HTERT RPE-1 (cell line): Measurements from ENCODE around the gene CD47.

Experiments used
- in situ Hi-C: fragments of 300-500 bp; cut with MboI; formaldehyde crosslinking; loops from 4 replicates; pipeline ENCODE4 v1.14.3; 2020; ENCODE audit warnings: low sequenced_read_pairs

The CD47 gene

DNA sequence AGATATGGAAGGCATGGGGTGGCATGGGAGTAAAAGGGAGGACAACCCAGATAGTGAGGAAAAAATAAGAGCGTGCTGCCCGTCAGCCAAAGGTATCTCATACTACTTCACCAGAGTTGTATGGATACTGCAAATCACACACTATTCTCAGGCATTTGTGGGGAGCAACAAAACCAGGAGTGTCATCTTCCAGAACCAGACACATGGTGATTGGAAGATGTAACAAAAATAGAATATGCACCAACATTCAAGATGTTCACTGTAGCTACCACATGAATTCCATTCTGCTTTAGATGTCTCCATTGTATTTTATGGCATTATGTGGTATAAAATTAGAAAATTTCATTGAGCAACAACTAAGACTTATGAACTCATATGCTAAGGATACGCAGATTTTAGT is 34.9 kb downstream of the CD47 start:
- in situ Hi-C loops: no loop called here

DNA sequence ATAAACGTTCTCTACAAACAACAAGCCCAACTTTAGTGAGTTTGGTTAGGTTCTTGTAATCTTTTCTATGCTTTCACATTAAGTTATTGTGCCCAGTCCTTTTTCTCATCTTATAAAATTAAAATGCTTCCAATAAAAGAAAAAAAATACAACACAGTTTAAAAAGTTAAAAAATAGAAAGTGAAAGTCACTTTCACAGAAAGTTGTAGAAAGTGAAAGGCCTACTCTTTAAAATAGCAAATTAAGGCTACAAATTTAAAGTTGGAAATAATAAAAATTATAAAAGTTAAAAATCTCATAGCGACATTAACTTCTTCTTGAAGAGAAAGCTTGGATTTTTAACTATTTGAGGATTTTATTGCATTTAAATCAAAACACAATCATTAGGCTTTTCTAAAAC is 35.9 kb downstream of the CD47 start:
- in situ Hi-C loops: no loop called here

DNA sequence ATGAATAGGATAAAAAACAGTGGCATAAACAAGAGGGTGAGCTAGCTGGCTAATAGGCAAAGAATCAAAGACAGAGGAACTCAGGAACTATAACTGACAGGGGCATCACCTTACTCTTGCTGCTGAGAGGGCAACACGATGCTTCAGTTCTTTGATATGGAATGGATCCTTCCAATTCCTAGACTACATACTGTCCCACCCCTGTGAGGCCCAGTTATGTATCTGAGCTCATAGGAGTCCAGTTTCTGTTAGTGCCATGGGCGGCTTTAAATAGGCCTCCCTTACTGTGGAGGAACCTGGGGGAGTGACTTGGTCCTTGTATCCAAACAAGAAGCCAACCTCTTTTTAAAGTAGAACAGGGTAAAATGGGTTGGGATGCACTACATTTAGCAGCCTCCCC is 37.3 kb downstream of the CD47 start:
- in situ Hi-C loops: no loop called here

DNA sequence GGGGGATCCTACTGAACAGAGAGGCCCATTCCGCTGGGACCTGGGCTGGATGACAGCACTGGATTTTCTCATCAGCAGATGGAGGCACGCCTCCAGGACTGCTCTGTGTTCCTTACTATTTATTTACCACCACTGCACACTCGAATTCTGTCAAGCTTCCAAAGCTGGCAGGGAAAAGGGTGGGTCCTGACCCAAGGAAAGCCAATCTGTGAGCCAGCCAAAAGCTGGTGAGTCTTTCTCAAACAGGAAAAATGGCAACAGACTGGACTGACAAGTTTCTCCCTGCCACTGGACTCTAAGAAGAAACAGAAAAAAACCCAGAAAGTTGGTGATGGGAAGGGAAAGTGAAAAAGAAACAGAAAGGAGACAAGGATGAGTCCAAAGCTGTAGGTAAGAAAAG is 37.8 kb downstream of the CD47 start:
- in situ Hi-C loops: no loop called here

DNA sequence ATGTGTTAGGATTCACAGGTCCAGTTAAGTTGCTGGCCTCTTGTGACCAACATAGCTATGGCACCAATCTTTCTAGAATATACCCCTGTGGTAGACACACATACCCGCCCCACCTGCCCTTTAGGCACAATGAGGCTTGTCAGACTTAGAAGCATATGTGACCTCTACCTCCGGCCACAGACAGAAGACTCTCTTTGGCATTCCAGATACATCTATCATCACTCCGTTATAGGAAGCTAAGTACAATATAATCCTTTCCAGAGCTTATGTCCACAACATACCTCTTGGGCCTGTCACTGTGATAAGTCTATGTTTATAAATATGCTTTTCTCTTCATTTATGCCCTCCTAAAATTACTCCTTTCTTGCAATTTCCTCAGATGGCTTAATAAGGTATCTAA is 39.8 kb downstream of the CD47 start:
- in situ Hi-C loops: no loop called here

DNA sequence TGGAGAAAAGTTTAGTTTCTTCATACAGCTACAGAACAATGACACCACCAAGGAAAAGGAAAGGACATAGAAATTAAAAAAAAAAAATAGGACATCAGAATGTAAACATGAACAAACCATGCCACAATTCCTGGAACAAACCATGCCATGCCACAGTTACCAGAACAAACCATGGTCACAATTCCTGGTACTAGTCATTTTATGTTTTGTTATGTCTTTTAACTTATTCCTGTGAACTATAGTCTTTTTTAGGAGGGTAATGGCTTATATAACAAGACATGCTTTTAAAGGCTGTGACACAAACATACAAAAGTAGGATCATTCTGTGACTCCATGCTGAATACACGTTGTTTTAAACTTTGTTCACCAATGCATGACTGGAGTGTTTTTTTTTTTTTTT is 42.8 kb downstream of the CD47 start:
- in situ Hi-C loops: no loop called here

DNA sequence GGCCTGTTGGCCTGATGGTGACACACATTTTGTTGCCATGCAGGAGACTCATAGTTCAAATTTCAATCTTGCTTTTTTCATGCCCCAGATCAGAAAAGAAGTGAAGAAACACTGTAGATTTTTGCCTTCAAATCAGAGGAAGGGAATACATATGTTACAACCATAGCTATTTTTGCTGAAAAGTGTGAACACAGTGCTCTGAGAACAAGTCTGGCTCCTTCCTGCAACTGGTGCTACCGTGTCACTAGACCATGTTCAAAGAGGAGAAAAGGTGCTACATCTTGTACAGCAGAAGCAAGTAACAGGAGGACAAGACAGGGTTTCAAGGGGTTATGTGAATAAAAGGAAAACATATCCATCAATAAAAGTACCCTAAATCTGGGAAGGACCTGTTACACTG is 44.6 kb downstream of the CD47 start:
- in situ Hi-C loops: no loop called here

DNA sequence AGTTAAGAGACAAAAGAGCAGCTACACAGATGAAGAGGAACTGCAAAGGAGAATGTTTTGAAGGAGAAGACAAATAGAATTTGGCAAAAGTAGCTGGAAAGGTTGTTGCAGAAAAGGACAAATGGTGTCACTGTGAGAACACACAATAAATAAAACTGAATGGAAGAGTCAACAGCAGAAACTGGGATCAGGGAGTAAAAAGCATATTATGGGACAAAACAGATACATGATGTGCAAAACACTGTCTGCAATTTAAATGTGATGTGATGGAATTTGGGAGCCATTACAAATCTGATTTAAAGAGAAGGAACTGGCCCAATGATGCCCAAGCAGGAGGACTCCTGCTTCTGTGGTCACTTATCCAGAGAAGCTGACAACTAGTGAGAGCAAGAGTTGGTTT is 46.1 kb downstream of the CD47 start:
- in situ Hi-C loops: no loop called here

DNA sequence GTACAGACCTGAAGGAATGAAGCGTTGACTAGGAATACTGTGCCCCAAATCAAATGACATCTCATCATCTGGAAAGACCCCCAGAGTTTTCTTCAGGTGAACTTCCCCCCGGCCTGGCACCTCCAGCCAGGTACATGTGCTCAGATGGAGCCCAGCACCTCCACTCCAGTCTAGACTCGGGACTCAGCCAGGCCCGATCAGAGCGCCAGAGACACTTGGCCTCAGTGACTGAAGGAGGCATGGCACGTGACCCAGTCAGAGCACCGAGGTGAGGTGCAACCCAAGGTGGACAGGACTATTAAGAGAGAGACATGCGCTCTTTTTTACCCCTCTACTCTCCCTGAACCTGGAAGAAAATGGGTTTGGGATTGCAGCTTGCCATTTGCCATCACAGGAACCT is 48.5 kb downstream of the CD47 start:
- in situ Hi-C loops: no loop called here

DNA sequence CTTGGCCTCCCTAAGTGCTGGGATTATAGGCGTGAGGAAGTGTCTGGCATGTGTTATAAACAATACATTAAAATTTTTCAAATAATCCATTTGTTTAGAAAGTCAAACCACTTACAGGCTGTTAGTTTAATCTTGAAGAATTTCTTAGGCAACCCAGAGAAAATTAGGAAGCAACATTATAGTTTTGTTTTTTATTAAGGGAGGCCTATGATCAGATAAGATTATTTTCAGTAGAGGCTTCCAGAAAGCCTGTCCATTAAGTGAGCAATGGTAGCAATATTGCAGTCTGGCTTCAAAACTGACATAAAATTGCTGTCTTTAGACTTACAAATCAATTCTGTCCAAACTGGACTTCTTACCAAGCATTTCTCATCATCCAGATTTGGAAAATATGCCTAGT is 49.6 kb downstream of the CD47 start:
- in situ Hi-C loops: no loop called here

DNA sequence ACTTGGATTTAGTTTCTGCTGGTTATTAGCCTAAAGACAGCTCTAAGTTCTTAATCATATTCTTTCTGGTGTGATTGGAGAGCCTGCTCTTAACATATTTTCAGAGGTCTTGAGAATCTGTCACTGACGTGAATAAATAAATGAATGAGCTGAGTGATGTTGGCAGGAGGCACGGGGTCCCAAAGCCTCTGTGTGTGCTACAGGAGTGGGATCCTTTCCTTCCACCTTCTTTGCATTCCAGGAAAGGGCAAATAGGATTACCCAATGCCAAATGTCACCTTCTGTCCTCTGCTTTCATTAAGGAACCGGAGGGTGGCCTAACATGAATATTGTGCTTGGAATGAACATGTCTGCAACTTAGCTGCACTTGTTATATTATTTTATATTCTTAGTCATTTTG is 53.1 kb downstream of the CD47 start:
- in situ Hi-C loops: no loop called here

DNA sequence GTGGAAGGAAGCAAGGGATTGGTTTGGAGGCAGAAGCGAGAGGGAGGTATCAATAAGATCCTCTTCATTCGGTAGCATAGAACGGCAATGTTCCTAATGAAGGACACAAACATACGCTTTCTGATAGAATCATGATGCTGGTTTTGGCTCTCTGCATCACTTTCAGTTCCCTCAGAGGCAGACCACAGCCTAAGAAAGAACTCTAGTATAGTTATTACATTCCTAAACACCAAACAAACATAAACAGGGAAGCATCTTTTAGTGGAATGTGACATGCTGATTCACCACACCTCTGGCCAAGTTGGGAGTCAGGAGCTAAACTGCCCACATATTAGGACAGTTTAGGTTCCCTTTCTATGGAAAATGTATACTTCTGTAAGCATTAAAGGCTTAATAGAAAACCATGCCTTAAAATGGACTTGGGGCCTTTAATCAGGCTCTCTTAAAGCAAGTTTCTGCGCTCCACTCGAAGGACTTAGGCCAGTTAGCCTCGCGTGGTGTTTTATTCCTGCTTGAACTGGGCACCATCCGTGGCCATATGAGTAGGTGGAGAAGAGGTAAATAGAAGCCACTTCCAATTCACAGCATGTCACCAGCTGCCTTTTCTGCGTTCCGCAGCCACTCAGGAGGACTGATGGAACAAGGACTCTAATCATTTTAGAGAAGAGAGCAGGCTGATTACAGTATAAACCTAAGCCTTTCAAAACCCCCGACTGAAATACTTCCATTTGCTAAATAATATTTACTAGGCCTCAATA is 53.7 kb downstream of the CD47 start:
- in situ Hi-C loops: no loop called here

DNA sequence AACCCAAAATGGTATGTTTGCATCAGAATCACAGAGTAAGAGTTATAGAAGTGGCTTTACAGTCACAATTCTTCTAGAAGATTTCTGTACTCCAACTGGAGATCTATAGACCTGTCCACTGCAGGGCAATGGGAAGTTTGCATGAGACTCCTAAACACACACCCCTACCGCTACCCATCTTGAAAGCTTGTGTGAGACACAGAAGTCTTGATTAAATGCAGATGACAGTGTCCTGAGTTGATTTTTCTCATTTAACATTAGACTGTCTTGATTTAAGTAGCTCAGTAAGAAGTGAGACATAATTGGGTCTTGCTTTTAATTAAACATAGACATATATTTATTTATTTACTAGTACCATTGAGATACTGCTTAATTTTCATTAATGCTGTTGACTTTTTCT is 54.4 kb downstream of the CD47 start:
- in situ Hi-C loops: no loop called here

DNA sequence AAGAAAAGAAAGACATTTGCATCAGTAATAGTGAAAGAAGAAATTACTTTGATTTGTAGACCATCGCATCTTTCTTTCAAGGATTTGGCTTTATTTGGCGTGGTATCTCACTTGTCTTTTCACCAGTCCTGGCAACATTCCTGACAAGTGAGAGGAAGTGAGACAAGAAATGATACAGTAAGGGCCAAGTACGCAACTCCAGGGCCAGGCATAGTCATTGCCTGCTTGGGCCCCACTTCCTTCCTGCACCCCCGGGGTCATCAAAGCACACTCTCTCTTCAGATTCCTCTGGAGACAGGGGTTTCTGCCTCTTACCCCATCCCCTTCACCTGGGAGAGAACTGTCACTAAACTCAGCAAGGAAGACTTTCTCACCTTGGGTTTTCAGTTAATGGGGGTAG is 55.1 kb downstream of the CD47 start:
- in situ Hi-C loops: no loop called here

DNA sequence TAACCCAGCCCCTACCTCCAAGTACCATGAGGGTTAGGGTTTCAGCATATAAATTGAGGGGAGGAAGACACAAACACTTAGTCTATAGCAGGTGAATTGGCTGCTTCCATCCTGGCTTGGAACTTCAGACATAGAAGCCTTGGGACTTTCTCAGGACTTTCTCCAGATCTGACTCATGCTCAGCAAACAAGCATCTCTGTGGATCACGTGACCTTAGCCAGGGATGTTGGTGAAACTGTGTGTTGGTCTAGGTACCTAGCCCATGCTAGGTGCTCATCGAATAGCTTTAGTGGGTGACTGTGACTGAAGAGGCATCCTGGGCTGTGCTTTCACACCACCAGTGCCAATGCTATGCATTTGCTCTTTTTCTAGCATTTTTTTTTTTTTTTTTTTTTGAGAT is 58.9 kb downstream of the CD47 start:
- in situ Hi-C loops: no loop called here

DNA sequence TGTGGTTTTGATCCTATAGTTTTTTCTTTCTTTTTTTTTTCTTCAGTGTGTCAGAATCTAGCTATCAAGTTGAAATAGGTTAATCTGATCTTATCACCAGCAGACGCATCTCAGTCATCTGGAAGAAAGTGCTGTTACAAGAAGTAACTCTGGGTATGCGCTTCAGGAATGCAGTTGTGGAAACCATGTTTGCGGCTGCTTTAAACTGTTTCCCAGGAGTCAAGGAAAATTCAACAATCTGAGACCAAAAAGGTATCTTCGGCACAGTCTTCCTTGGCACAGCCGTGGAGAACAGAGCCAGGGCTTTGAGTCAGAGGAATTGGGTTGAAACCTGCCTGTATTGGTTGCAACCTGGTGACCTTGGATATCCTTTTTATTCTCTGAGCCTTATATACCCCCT is 59.9 kb downstream of the CD47 start:
- in situ Hi-C loops: no loop called here

DNA sequence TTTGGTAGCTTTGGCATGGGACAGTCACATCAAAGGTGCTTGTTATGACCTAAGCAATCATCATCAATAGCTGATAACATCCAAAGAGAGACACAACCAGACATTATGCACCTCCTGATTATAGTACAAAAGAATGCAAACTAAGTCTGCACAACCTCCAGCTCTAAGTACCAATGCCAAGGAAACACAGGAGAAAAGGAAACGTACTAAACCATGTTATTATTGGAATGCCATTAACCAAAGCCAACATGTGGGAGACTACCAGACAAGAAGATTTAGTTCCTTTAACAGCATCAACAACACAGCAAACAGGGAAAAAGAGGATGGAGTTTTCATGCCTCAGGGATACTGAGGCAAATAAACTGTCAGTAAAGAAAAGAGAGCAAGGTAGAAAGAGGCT is 61.4 kb downstream of the CD47 start:
- in situ Hi-C loops: no loop called here

DNA sequence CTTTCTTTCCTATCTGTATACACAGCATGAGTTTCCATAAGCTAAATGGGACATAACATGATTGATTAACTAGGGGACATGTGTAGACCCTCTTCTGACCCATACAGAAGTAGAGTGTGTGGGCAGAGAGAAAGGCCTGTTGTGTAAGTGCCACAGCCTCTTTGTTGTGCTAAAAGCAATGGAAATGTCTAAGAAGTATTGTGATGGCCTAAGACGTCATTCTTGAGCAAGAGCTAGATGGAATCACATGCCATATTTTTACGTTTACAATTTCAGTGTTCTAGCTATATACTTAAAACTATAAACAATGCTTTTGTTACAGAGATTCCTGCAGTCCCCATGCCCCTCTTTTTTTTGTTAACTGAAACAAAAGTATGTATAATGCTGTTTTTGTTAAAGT is 61.9 kb downstream of the CD47 start:
- in situ Hi-C loops: no loop called here

DNA sequence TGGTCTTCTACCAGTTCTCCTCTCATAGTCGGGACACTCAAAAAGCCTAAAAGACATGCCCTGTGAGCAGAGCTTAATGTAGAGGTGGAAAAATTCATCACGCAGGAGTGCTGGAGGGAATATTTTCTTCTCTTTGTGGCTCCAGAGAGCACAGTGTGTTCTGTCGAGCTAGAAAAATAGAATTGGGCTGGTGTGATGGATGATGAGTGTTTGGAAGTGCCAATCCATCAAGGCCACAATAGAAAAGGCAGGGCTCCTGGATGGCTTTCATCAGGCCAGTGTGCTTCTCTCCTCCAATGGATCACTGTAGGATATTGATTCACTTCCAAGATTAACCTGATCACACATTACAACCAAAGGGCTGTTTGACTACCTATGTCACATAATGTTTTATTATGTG is 65.7 kb downstream of the CD47 start:
- in situ Hi-C loops: no loop called here

DNA sequence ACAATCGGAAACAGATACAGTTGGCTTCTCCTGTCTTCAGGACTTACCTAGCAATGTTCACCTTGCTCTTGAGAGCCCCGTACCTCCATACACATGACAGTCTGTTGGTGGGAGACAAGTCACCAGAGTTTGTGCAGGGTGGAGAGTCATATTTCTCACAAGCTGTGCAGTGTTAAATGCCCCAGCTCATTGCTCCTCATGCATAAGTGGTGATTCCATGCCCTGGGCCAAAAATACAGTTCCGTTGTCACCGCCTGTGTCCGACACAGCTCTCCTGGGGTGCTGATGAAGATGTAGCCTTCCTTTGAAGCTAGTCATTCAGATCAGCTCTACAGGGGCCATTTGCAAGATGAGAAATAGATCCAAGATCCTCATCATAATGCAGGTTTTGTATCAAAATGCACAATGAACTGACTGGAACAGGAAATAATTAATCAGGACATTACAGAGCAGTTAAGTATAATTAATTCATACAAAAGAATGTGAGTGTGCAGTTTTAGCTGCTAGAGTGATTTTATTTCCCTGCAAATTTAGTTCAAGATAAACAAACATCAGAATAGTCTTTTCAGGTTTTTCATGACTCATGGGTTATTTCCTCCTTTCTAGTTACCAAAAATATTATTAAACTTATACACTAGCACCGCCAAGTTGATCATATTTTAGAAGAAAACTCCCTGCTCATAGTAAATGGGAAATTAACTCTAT is 66.5 kb downstream of the CD47 start:
- in situ Hi-C loops: no loop called here

DNA sequence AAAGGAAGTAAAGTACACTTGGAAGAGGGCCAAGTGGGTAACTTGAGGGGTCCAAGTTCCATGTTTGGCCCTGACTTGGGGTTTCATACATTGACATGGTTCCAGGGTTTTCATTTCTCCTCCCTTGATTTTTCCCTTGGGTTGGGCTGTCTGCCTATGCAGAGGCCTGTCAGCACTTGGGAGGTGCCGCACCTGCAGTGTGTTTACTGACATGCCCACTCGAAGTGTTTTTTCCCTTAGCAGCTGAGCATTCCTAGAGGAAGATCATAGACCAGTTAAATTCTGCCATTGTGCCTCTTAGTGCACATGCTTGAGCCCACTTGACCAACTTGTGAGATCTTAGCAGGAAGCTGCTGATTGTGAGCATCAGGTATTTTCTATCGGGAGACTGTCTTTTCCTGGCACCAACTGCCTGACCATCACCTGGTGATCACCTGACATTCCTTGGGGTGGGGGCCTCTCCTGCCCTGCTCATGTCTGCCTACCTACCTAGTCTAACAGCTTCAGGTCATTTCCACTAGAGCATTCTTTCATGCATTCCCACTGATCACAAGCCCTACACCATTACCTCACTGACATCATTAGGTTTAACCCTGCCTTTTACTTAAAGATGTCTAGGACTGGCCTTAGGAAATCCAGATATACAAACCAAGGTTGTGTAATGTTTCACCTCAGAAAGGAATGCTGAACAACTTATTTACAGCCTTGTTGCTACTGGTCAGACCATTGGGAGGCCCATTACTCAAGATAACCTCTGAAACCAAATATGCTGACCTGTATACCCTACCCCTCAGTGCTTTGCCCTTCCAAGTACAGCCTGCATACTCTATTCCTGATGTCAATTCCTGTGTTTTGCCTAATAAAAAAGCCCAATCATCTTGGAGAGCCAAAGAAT is 68.3 kb downstream of the CD47 start:
- in situ Hi-C loops: no loop called here

DNA sequence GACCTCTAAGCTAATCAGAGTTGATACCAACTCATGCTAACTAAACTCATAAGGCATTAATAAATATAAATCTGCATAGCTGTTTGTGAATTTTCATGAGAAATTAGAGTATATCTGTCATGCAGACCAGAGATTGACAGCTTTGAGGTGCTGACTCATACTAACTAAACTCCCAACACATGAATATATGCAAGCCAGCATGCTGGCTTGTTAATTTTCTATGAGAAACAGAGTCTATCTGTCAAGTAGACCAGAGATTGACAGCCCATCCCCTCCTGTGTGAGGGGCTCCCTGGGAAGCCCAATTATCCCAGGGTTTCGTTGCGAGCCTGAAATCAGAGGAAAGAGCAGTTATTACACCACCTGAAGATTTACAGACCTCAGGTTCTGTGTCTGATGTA is 69.3 kb downstream of the CD47 start:
- in situ Hi-C loops: no loop called here
